BLaER1 treated with 17β-estradiol and CSF1 and Interleukin-3, amounts not matched to agents 10 nM and 100 nM (cell line): Measurements from ENCODE around the gene HNRNPH1.

Source experiments
- H3K27ac ChIP-seq, 11 experiments: shearing (Covaris generic); formaldehyde crosslinking; 2 replicates each; pipeline ENCODE4 v1.8.1; 2022
- H3K27me3 ChIP-seq, 11 experiments: shearing (Covaris generic); formaldehyde crosslinking; 2 replicates each; pipeline ENCODE4 v1.8.1; 2022
- H3K36me3 ChIP-seq, 11 experiments: shearing (Covaris generic); formaldehyde crosslinking; 2 replicates each; pipeline ENCODE4 v1.8.1; 2022
- H3K4me1 ChIP-seq, 10 experiments: shearing (Covaris generic); formaldehyde crosslinking; 2 replicates each; pipeline ENCODE4 v1.8.1; 2022
- H3K4me2 ChIP-seq, 11 experiments: shearing (Covaris generic); formaldehyde crosslinking; 2 replicates each; pipeline ENCODE4 v1.8.1; 2022
- H3K4me3 ChIP-seq, 10 experiments: shearing (Covaris generic); formaldehyde crosslinking; 2 replicates each; pipeline ENCODE4 v1.8.1; 2022
- H3K9ac ChIP-seq, 11 experiments: shearing (Covaris generic); formaldehyde crosslinking; 2 replicates each; pipeline ENCODE4 v1.8.1; 2022
- H3K9me3 ChIP-seq, 11 experiments: shearing (Covaris generic); formaldehyde crosslinking; replicated peaks in 1 of 11; 2 replicates each; pipeline ENCODE4 v1.8.1; 2022
- H4K20me1 ChIP-seq, 11 experiments: shearing (Covaris generic); formaldehyde crosslinking; 2 replicates each; pipeline ENCODE4 v1.8.1; 2022
- Cebpa-rat ChIP-seq, 11 experiments: shearing (Covaris generic); IDR thresholded peaks; 2 replicates each; pipeline ENCODE4 v1.8.1; 2022

Gene HNRNPH1

DNA sequence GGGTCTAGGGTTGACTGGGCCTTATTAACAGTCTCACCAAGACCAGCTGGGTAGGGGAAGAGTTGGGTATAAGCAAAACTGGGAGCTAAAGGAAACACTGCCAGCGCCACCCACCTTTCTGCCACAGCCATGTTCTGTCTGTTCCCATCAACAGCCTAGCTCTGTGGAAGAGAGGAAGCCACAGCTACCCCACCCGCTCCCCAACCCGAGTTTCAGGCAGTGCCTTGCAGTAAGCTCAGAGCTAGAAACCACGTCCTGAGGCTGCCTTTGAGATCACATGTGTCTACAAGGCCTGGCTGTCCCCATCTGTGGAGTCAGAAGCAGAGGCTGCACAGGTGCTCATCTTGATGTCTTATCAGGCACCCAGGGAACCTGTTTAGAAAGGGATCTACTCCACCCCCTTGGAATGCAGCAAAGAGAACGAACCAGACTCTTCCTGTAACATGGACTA is 15.3 kb downstream of the HNRNPH1 start:
- no peak overlapping the region for H3K4me3 ChIP-seq
- no peaks in the 10 kb centered on the region for H3K27me3 ChIP-seq
- H3K4me1 ChIP-seq: peaks cover 26 to 48% (median 34%) of the 10 kb centered on the region in 10 experiments
- no peak for TF ChIP-seq Cebpa-rat (IDR thresholded peaks at IDR 0.05)
- H3K36me3 ChIP-seq: peaks cover 67 to 99% (median 84%) of the 10 kb centered on the region in 11 experiments
- peak overlapping the region in 4 of 11 experiments; percentile 19 to 40 (median 22); a peak in 7 of 22 replicates for H3K4me2 ChIP-seq
- peak overlapping the region in 5 of 11 experiments; percentile 13 to 38 (median 22); a peak in 6 of 22 replicates for H3K27ac ChIP-seq
- H3K9me3 ChIP-seq: no peaks in the 10 kb centered on the region
- H4K20me1 ChIP-seq: peaks cover 68 to 89% (median 85%) of the 10 kb centered on the region in 11 experiments
- peak overlapping the region in 5 of 11 experiments; percentile 0 to 34 (median 20); a peak in 2 of 22 replicates for H3K9ac ChIP-seq

DNA sequence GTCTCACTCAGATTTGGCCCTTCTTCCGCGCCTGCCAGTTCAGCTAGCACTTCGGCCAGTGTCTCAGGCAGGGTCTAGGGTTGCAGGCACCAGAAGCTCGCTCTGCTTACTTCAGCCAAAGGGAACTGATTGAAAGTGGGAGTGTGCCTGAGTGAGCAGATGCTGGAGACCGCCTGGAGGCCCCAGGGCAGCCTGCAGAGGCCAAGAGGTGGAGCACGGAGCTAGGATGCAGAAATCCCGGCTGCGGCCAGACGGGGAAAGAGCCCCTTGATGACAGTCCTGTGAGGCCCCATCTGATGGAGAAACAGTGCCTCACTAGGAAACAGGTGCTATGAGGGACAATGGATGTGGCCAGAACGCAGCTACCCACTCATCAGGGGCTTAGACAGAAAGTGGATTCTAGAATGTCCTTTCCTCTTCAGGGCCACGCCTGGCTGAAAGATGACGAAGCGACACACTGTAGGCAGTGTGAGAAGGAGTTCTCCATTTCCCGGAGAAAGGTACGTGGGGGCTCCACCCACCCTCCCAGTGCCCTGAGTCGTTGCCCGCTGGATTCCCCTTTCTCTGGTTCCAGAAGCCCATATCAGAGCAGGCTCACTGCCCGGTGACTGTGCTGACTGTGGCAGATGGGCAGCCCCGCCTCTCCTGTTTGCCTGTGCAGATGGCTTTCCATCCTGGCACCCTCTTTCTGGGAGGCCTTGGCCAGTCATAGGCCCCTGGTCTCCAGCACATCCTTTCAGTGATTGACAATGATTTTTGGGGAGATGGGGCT is 16.1 kb downstream of the HNRNPH1 start:
- H3K27me3 ChIP-seq: no peaks in the 10 kb centered on the region
- no peak overlapping the region for H3K4me3 ChIP-seq
- peaks cover 60 to 87% (median 77%) of the 10 kb centered on the region in 11 experiments for H4K20me1 ChIP-seq
- H3K27ac ChIP-seq: peak overlapping the region in 5 of 11 experiments; percentile 13 to 38 (median 22); a peak in 4 of 22 replicates
- H3K4me2 ChIP-seq: peak overlapping the region in 6 of 11 experiments; percentile 24 to 66 (median 54); a peak in 7 of 22 replicates
- peaks cover 65 to 99% (median 84%) of the 10 kb centered on the region in 11 experiments for H3K36me3 ChIP-seq
- no peak for TF ChIP-seq Cebpa-rat (IDR thresholded peaks at IDR 0.05)
- H3K9me3 ChIP-seq: no peaks in the 10 kb centered on the region
- peak overlapping the region in 3 of 11 experiments; percentile 0 to 39 (median 17); a peak in 2 of 22 replicates for H3K9ac ChIP-seq
- H3K4me1 ChIP-seq: peaks cover 26 to 48% (median 34%) of the 10 kb centered on the region in 10 experiments

DNA sequence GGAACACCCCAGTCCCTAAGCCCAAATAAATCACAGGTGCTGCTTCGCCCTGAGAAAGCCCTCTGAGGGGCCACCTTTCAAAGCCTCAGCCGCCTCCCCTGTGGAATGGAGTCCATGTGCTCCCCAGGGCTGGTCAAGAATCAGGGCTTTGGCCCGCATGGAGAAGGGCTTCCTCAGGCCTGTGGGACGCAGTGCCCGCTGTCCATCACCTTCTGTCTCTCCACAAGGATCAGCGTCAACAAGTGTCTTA is 16.6 kb downstream of the HNRNPH1 start:
- H3K27ac ChIP-seq: no peak overlapping the region
- no peaks in the 10 kb centered on the region for H3K9me3 ChIP-seq
- peaks cover 55 to 87% (median 72%) of the 10 kb centered on the region in 11 experiments for H4K20me1 ChIP-seq
- no peak overlapping the region for H3K4me3 ChIP-seq
- H3K9ac ChIP-seq: peak overlapping the region in 2 of 11 experiments; percentile 17 to 39; a peak in 4 of 22 replicates
- no peak for TF ChIP-seq Cebpa-rat (IDR thresholded peaks at IDR 0.05)
- H3K27me3 ChIP-seq: no peaks in the 10 kb centered on the region
- peaks cover 26 to 48% (median 34%) of the 10 kb centered on the region in 10 experiments for H3K4me1 ChIP-seq
- peaks cover 66 to 99% (median 84%) of the 10 kb centered on the region in 11 experiments for H3K36me3 ChIP-seq
- peak overlapping the region in 5 of 11 experiments; percentile 46 to 66 (median 61); a peak in 8 of 22 replicates for H3K4me2 ChIP-seq

DNA sequence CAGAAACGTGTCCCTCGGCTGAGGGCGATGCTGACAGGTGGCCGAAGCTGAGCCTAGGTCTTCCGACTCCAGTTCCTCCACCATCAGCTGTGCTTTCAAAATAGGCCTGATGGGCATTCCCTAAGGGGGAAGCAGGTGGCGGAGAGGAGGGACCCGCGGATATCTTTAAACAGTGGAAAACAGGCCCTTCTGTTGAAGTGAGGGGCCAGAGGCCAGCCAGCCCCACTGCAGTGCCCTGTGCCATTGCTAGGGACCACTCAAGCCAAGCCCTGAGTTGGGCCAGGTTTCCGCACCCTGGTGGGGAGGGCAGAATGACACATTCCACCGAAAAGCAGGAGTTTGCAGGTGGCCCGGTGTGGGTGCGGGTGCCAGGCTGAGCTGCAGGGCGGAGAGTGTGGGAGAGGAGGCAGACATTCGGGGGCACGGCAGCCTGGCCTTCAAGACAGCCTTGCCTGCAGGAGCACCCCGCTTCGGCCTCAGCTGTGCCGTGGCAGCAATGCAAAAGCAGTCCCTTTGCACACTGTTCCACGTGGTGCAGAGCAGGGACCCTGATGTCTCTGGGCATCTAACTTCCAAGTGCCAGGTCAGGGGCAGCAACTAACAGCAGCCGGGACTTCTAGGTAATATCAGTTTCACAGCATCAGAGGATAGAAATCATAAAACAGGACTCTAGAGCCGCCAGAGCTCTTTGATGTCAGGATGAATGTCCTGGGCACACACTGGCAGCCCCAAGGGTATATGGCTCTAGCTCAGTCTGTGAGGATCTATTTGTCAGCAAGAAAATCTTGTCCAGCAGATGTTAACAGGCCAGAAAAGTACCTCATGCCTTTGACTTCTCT is 17.2 kb downstream of the HNRNPH1 start:
- Histone ChIP-seq H3K9me3 (no peaks in the 10 kb centered on the region), H4K20me1 (peaks cover 49 to 81% (median 66%) of the 10 kb centered on the region in 11 experiments), H3K9ac (peak overlapping the region in 5 of 11 experiments; percentile 12 to 43 (median 35); a peak in 5 of 22 replicates), H3K27ac (peak overlapping the region in 3 of 11 experiments; percentile 15 to 41 (median 31); a peak in 3 of 22 replicates), H3K4me1 (peaks cover 26 to 48% (median 34%) of the 10 kb centered on the region in 10 experiments), H3K36me3 (peaks cover 63 to 99% (median 82%) of the 10 kb centered on the region in 11 experiments), H3K27me3 (no peaks in the 10 kb centered on the region), H3K4me3 (no peak overlapping the region), H3K4me2 (peak overlapping the region in 8 of 11 experiments; percentile 30 to 66 (median 52); a peak in 14 of 22 replicates)
- TF ChIP-seq Cebpa-rat (IDR thresholded peaks at IDR 0.05): no peak

DNA sequence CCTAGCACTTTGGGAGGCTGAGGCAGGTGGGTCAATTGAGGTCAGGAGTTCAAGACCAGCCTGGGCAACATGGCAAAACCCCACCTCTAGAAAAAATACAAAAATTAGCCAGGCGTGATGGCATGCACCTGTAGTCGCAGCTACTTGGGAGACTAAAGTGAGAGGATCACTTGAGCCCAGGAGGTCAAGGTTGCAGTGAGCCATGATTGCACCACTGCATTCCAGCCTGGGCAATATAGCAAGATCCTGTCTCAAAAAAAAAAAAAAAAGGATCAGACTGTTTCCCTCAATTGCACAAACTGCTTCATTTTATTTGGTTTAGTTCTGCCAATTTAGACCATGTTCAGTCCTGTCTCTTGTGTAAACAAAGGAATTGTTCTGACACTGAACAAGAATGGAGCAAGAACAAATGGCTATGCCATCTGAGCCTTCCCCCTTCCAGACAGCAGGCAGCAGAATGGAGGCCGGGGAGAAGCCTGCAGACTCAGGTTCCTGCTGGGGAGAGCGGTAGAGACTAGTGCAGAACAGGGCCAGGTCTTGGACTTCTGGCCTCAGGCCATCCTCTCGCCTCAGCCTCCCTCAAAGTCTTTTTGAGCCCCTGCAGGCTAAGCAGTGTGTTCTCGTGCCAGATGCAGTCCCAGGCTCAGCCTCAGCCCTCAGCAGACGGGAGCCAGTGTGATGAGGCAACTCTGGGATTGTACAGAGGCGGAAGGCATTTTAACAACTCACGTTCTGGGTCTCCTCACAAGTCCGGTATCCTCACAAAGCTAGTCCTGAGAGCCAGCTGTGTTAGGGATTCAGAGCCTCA is 18.2 kb downstream of the HNRNPH1 start:
- H3K27ac ChIP-seq: peak overlapping the region in 4 of 11 experiments; percentile 15 to 41 (median 28); a peak in 5 of 22 replicates

DNA sequence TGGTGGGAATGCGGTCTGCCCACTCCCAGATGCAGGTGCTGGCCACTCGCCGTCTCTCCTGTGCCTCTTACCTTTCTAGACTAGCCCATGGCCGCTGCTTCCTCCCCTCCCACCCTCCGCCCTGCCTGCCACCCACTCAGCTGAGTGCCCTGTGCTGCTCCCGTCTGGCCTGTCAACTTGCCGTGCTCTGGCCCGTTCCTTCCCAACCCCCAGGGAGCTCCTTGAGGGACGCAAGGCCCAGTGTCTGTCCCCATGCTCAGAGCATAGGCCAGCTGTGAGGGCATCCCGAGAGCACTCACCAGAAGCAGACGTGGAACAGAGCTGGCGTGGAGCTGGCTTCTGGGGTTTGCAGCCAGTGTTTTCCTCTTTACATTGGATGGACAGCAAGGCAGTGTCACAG is 20.2 kb downstream of the HNRNPH1 start:
- peaks cover 65 to 99% (median 87%) of the 10 kb centered on the region in 11 experiments for H3K36me3 ChIP-seq
- TF ChIP-seq Cebpa-rat (IDR thresholded peaks at IDR 0.05): no peak
- H3K27me3 ChIP-seq: no peaks in the 10 kb centered on the region
- H4K20me1 ChIP-seq: peaks cover 19 to 77% (median 44%) of the 10 kb centered on the region in 11 experiments; a peak in 21 of 22 replicates
- no peak overlapping the region for H3K4me3 ChIP-seq
- H3K4me2 ChIP-seq: no peak overlapping the region
- peaks cover 18 to 35% (median 28%) of the 10 kb centered on the region in 10 experiments for H3K4me1 ChIP-seq
- H3K27ac ChIP-seq: no peak overlapping the region
- no peaks in the 10 kb centered on the region for H3K9me3 ChIP-seq
- no peak overlapping the region for H3K9ac ChIP-seq

More for the DNA sequence above, 18.2 kb downstream of the HNRNPH1 start:
- H3K4me1 ChIP-seq: peaks cover 26 to 41% (median 34%) of the 10 kb centered on the region in 10 experiments
- H4K20me1 ChIP-seq: peaks cover 39 to 77% (median 56%) of the 10 kb centered on the region in 11 experiments; a peak in 21 of 22 replicates
- peak overlapping the region in 3 of 11 experiments; percentile 35 to 43 (median 39); a peak in 2 of 22 replicates for H3K9ac ChIP-seq
- H3K4me3 ChIP-seq: no peak overlapping the region
- H3K9me3 ChIP-seq: no peaks in the 10 kb centered on the region
- no peaks in the 10 kb centered on the region for H3K27me3 ChIP-seq
- H3K36me3 ChIP-seq: peaks cover 63 to 99% (median 82%) of the 10 kb centered on the region in 11 experiments
- no peak for TF ChIP-seq Cebpa-rat (IDR thresholded peaks at IDR 0.05)
- peak overlapping the region in 7 of 11 experiments; percentile 30 to 66 (median 57); a peak in 12 of 22 replicates for H3K4me2 ChIP-seq

DNA sequence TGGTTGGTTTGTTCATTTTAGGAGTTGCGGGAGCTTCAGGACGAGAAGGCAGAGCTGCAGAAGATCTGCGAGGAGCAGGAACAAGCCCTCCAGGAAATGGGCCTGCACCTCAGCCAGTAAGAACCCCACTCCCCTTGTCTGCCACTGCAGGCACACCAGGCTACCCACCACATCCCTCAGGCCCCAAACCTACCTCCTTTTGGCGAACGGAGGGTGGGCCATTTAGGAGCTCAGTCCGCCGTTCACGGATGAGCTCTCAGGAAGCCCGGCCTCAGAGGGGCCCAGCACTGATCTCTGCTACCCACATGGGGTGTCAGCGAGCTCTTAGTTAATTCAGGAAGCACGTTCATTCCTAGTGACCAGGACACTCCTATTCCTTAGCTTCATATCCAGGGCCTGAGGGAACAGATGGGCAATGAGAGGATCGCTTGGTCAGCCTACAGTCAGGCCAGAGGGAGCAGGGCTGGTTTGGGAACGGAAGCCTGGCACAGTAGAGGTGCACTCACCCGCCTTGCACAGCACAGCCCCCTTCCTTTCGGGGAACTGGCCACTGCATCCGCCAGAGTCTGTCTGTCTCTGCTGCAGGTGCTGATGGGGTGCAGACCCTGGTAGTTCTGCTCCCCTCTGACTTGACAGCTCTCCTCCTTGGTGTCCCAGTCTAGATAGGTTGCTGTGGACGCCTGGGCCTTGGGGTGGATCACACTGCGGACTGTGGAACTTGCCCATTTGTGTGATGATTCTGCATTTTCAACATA is 21.4 kb downstream of the HNRNPH1 start:
- peaks cover 10 to 65% (median 32%) of the 10 kb centered on the region in 11 experiments; a peak in 21 of 22 replicates for H4K20me1 ChIP-seq
- H3K4me3 ChIP-seq: no peak overlapping the region
- H3K27me3 ChIP-seq: no peaks in the 10 kb centered on the region
- H3K9ac ChIP-seq: no peak overlapping the region
- H3K4me1 ChIP-seq: peaks cover 5 to 24% (median 19%) of the 10 kb centered on the region in 10 experiments; a peak in 19 of 20 replicates
- no peak for TF ChIP-seq Cebpa-rat (IDR thresholded peaks at IDR 0.05)
- no peak overlapping the region for H3K4me2 ChIP-seq
- H3K9me3 ChIP-seq: no peaks in the 10 kb centered on the region
- H3K36me3 ChIP-seq: peaks cover 65 to 99% (median 90%) of the 10 kb centered on the region in 11 experiments
- no peak overlapping the region for H3K27ac ChIP-seq
